Effector CD8-positive, alpha-beta T cell (primary cell): ENCODE data around the gene C1QTNF1.
"Not testable (repeated sequence)": the region's sequence is repeated elsewhere in the genome, so short reads cannot be mapped to it uniquely, and the experiment has no call there.

Experiments used
- DNase-seq: peaks from one replicate; lab custom pipeline; 2025; lab: John Stamatoyannopoulos, UW

Gene C1QTNF1

GRCh38 chr17:79023180-79023705 is 726 bp upstream of the C1QTNF1 start:
- no peak for DNase-seq

- no peak for DNase-seq
Observed at GRCh38 chr17:79024901-79025737, 1.1 kb downstream of the C1QTNF1 start.

GRCh38 chr17:79026376-79027273 is 2.7 kb downstream of the C1QTNF1 start:
- DNase-seq: no peak

GRCh38 chr17:79027274-79027924 is 3.4 kb downstream of the C1QTNF1 start:
- no peak for DNase-seq

- DNase-seq: no peak
Observed at GRCh38 chr17:79027925-79028491, 4.0 kb downstream of the C1QTNF1 start.

- no peak for DNase-seq
Observed at GRCh38 chr17:79028496-79029326, 4.7 kb downstream of the C1QTNF1 start.

- DNase-seq: no peak
Observed at GRCh38 chr17:79029327-79030009, 5.5 kb downstream of the C1QTNF1 start.

- DNase-seq: not testable (repeated sequence)
Observed at GRCh38 chr17:79030636-79031035, 6.7 kb downstream of the C1QTNF1 start.

- DNase-seq: no peak
Observed at GRCh38 chr17:79031996-79032875, 8.3 kb downstream of the C1QTNF1 start.

- no peak for DNase-seq
Observed at GRCh38 chr17:79033046-79033616, 9.2 kb downstream of the C1QTNF1 start.

- DNase-seq: no peak
Observed at GRCh38 chr17:79033741-79034501, 10.0 kb downstream of the C1QTNF1 start.

GRCh38 chr17:79034931-79035485 is 11.0 kb downstream of the C1QTNF1 start:
- no peak for DNase-seq

- DNase-seq: no peak
Observed at GRCh38 chr17:79035686-79036085, 11.7 kb downstream of the C1QTNF1 start.

- no peak for DNase-seq
Observed at GRCh38 chr17:79036181-79036580, 12.2 kb downstream of the C1QTNF1 start.

- no peak for DNase-seq
Observed at GRCh38 chr17:79036596-79036995, 12.6 kb downstream of the C1QTNF1 start.

- DNase-seq: no peak
Observed at GRCh38 chr17:79038545-79039135, 14.7 kb downstream of the C1QTNF1 start.

GRCh38 chr17:79039171-79039570 is 15.2 kb downstream of the C1QTNF1 start:
- DNase-seq: no peak
